NCI-H2196 treated with DMSO at 0.1 percent for 48 hours (cell line): ENCODE results near the gene MAFG.

Experiments used
- DNase-seq: peaks from one replicate; lab custom pipeline; 2025; ENCODE audit not compliant: unreplicated experiment; lab: John Stamatoyannopoulos, UW

The MAFG gene

DNA sequence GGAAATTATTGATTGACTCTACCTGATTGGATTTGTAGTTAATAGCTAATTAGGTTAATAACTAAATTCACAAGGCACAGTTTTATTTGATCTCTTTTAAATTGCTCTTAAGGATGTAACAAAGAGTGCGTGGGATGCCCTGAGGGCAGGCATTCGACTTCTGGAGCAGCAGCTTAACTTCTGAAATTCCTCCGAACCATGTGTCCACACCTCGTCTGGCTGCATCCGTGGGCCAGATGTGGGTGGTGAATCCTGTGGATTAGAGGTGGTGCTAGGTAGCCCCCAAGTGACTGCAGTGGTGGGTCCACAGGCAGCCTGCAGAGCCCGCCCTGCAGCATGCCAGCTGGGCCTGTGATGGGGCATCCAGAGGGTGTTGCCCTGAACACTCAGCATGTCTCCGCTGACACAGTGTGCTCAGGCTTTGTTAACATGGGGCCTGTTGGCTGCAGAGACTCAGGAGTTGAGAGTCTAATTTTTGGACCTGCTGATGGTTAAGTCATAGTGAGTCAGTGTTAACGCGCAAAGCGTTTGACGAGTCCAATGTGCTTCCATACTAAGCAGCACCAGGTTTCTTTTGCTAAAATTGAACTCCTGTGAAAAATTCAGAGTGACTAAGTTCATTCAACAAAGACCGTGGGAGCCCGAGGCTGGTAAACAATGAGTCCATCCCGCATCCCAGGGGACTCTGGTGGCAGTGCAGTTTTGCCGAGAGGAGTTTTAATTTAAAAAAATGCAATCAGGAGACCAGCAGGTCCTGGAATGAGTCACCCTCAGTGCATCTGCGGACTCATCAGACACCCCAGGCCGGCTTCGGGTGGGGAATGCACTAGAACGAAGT, 29.3 kb downstream of the MAFG start:
- no peak for DNase-seq

GRCh38 chr17:81895400-81895799, 32.1 kb downstream of the MAFG start:
- DNase-seq: no peak

GRCh38 chr17:81891303-81891552, 36.3 kb downstream of the MAFG start:
- no peak for DNase-seq

- no peak for DNase-seq
Observed at GRCh38 chr17:81890447-81891302, 36.9 kb downstream of the MAFG start.

- no peak for DNase-seq
Observed at GRCh38 chr17:81889602-81890001, 37.9 kb downstream of the MAFG start.

DNA sequence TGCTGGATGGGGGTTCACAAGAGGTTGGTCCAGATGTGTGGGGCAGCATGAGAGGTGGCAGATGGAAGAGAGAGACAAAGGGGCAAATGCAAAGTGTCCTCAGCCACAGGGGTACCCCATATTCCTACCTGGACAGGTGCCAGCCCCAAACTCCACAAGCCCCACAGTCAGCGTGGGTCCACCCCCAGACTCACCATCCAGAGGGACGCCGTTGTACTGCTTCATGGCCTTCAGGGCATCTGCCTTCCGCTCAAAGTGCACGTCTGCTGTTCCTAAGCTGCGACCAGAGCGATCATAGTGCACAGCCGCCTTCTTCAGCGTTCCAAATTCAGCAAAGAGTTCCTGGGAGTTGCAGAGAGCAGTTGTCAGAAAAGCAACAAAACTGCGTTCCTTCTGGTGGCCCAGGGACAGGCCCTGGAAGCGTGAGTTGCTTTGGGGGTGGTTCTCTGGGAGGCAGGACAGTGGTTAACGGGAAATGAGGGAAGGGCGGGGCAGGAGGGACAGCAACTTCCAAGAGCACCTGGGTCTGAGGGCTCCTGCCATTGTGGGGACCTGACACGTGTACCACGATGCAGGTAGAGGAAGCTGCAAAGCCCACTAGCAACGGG, 38.4 kb downstream of the MAFG start:
- no peak for DNase-seq

GRCh38 chr17:81888105-81888987, 39.2 kb downstream of the MAFG start:
- no peak for DNase-seq

GRCh38 chr17:81885869-81886548, 41.5 kb downstream of the MAFG start:
- DNase-seq: no peak

GRCh38 chr17:81885454-81885853, 42.1 kb downstream of the MAFG start:
- no peak for DNase-seq

DNA sequence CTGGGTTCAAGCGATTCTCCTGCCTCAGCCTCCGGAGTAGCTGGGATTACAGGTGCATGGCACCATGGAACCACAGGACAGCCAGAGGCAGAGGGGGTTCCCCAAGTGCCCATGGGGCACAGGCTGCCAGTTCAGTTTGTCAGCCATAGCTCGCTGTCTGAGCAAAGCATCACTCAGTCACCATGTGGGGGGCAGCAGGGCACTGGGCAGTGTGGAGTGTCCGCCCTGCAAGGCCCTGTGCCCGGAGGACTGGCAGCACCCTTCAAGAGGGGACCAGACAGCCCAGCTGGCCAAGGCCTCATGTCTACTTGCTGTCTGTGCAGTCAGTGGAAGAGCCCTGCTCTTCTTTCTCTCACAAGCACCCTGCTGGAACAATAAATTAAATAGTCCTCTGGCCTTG, 42.6 kb downstream of the MAFG start:
- DNase-seq: no peak

DNA sequence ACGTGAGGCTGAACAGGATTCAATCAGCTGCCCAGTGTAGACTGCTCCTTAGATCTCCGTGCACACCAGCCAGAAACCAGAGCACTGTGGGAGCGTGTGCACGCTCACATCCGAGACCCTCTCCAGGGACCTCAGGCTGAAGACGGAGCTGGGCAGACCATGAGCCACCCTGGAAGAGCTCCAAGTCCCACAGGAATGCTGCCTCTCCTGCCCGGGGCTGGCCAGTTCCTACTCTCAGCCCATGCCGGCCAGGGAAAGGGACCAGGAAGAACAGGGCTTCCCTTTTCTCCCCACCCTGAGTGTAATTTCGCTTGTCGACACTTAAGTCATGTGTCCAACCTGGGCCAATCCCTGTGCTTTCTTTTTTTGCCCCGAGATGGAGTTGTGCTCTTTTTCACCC, 43.0 kb downstream of the MAFG start:
- DNase-seq: no peak

GRCh38 chr17:81879121-81879520, 48.4 kb downstream of the MAFG start:
- DNase-seq: no peak

DNA sequence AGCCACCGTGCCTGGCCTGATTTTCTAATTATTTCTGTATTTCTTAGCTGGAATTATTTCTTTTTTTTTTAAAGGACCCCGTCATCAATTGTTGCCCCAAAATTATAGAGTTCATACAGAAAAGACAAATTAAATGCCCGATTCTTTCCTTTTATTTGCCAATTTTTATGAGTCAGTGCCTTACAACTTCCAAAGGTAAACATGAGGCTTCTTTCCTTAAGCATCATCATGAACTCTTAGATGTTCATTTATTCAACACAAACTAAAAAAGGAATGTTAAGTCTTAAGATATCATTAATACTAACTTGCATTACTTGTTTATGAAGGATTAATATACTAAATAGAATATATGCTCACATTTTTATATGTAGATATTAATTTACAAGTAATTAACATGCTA, 49.2 kb downstream of the MAFG start:
- no peak for DNase-seq

DNA sequence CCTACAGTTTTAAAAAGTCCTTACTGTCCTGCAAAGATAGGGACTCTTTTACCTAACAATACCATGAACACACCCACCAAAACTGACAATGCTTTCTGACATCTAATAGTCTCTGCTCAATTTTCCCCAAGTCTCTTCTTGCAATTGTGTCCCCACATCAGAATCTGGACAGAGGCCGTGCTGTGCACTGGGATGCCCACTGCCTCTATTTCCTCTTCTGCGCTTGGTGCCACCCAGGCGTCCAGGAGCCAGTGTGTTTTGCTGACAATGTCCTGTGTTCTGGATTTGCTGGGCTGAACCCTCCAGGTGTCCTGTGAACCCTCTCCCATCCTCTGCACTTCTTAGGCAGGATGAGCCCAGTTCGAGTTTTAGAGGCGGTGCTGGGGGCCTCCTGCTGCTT, 50.0 kb downstream of the MAFG start:
- no peak for DNase-seq

GRCh38 chr17:81871387-81872230, 55.9 kb downstream of the MAFG start:
- DNase-seq: peak; percentile 90

GRCh38 chr17:81870981-81871386, 56.6 kb downstream of the MAFG start, which contains the start of gene ARHGDIA:
TSS of gene ARHGDIA (minus strand) at chr17:81871337. CDS start at chr17:81869930, 1,407 bp downstream.
- DNase-seq: no peak

DNA sequence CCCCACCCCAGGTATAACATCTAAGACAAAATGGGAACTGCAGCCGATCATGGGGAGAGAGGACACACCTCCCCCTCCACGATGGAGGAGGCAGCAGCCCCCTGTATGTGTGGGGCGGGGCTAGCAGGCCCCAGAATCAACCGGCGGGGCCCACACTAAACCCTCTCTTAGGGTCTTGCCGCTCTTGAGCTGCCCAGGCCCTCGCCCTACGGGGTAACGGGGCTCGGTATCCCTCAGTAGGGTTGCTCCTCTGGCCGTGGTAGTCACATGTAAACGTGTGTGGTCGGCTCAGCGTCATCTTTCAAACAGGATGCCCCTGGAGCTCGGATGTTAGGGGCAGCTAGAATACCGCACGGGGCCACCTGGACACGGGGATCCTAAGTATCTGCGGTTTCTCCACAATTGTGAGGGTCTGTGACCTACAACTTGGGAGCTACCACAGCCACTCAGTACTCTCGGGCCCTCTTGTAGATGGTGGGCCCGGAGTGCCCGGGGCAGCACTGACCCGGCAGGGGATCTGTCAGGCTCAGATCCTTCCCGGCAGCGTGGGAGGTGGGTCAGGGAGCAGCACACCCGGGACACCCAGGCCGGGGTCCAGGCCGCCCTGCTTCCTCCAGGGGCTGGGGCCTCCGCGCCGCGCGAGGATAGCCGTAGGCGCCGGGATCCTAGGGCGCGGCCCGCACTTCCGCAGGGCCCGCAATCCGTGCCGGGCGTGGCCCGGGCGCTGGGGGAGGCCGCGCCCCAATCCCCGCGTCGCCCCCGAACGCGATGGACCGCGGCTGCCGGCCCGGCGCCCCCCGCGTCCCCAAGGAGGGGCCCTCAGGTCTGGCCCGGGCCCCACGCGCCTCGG, 57.2 kb downstream of the MAFG start:
- DNase-seq: no peak
